Measurements from ENCODE around the gene PPAN. TPM values are rescaled to one million over a fixed set of nuclear protein-coding genes. Genes with fewer than 3 reads are reported as not detected.
A peak's percentile ranks its signal among the peaks of the same experiment; 100 is the strongest.

The PPAN gene
- total RNA-seq, 2 experiments from 2014 or later, result 165 to 171 TPM

DNA sequence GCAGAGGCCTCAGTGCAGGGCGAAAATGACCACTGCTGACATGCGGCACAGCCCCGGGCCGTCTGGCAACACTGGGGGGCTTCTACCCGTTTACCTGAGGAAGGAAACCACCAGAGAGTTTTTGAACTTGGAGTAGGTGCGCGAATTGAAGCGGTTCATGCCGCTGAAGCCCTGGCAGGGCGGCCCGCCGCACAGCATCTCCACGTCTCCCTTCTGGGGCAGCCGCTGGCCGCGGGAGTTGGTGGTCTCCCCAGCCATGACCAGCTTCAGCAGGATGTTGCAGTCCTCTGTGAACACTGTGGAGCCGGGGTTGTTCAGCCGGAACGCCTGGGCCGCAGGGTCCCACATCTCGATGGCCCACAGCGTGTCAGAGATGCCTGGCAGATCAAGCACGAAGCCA, 33.8 kb downstream of the PPAN start:
- ATAC-seq (no peak), DNase-seq (no peak)
- H3K27ac Mint-ChIP-seq, result no peak overlapping the region
- H3K4me3 Mint-ChIP-seq, result no peak overlapping the region
- no peaks in the 10 kb centered on the region for H3K27me3 Mint-ChIP-seq
- intact Hi-C loops (cut with micrococcal nuclease), result no loop called here
- peaks cover 69% of the 10 kb centered on the region for H3K36me3 Mint-ChIP-seq (ENCODE audit: low read depth)
- TF ChIP-seq, protein P1, sequence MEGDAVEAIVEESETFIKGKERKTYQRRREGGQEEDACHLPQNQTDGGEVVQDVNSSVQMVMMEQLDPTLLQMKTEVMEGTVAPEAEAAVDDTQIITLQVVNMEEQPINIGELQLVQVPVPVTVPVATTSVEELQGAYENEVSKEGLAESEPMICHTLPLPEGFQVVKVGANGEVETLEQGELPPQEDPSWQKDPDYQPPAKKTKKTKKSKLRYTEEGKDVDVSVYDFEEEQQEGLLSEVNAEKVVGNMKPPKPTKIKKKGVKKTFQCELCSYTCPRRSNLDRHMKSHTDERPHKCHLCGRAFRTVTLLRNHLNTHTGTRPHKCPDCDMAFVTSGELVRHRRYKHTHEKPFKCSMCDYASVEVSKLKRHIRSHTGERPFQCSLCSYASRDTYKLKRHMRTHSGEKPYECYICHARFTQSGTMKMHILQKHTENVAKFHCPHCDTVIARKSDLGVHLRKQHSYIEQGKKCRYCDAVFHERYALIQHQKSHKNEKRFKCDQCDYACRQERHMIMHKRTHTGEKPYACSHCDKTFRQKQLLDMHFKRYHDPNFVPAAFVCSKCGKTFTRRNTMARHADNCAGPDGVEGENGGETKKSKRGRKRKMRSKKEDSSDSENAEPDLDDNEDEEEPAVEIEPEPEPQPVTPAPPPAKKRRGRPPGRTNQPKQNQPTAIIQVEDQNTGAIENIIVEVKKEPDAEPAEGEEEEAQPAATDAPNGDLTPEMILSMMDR (IDR thresholded peaks at IDR 0.05), result no peak
- H3K9me3 Mint-ChIP-seq, result no peaks in the 10 kb centered on the region
- CTCF ChIA-PET, result interaction anchor here (2.3 kb wide), 1 partner anchor 209 kb away, joined by 6 read pairs; no protein-coding TSS in a partner anchor
- POLR2A ChIA-PET, result interaction anchor here (1.0 to 1.8 kb wide), 4 partner anchors 8 to 44 kb away, joined by 3 to 4 read pairs (median 4); no protein-coding TSS in a partner anchor
- H3K4me1 Mint-ChIP-seq (ENCODE audit: low read depth), result peaks cover 23% of the 10 kb centered on the region

DNA sequence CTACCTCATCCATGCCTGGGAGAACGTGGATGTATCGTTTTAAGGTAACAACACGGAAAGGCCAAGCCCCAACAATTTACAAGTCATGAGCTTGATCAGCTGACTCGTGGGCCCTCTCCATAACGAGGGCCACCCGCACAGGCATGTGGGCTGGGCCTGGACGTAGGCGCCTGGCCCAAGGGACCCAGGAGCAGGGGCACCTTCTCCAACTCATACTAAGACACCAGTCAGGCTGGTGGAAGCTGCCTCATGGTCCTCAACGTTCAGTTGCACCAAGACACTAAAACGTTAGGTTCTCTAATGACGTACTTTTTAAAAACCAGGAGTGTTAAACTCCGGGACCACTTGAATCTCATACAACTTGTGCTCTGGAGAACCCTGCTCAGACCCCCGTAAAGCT, 35.3 kb downstream of the PPAN start:
- DNase-seq (no peak), ATAC-seq (no peak)
- peaks cover 33% of the 10 kb centered on the region for H3K4me1 Mint-ChIP-seq (ENCODE audit: low read depth)
- no peaks in the 10 kb centered on the region for H3K9me3 Mint-ChIP-seq
- intact Hi-C loops (cut with micrococcal nuclease), result no loop called here
- ChIA-PET CTCF (no interaction called here), POLR2A (interaction anchor here (2.7 to 3.0 kb wide), 2 partner anchors 10 to 27 kb away, joined by 12 to 15 read pairs; no protein-coding TSS in a partner anchor)
- H3K27me3 Mint-ChIP-seq, result no peaks in the 10 kb centered on the region
- peaks cover 75% of the 10 kb centered on the region for H3K36me3 Mint-ChIP-seq (ENCODE audit: low read depth)
- H3K4me3 Mint-ChIP-seq, result no peak overlapping the region
- TF ChIP-seq, protein P1 (IDR thresholded peaks at IDR 0.05), result no peak
- peak overlapping the region; percentile 52 for H3K27ac Mint-ChIP-seq

DNA sequence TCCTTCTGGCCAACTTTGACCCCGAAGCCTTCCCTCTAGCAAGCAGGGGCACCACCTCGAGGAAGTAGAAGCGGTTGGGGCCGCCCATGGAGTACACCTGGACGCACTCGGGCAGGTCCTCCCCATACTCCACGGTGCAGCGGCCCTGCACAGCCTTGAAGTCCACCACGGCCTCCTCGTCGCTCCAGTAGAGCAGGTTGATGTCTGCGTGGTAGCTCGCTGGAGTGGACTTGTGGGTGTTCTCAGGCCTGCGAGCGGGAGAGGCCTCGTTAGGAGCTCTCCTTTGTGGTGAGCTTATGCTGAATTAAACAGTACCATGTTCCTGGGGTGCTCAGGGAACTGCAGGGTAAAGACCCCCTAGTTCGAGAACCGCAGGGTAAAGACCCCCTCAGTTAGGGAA, 35.8 kb downstream of the PPAN start:
- TF ChIP-seq, protein P1 (IDR thresholded peaks at IDR 0.05), result no peak
- peak overlapping the region; percentile 52 for H3K27ac Mint-ChIP-seq
- CTCF ChIA-PET, result no interaction called here
- H3K27me3 Mint-ChIP-seq, result no peaks in the 10 kb centered on the region
- POLR2A ChIA-PET, result interaction anchor here (1.0 to 3.0 kb wide), 6 partner anchors 11 to 58 kb away, joined by 3 to 15 read pairs (median 4); no protein-coding TSS in a partner anchor
- H3K4me1 Mint-ChIP-seq (ENCODE audit: low read depth), result peaks cover 34% of the 10 kb centered on the region
- peaks cover 74% of the 10 kb centered on the region for H3K36me3 Mint-ChIP-seq (ENCODE audit: low read depth)
- no peaks in the 10 kb centered on the region for H3K9me3 Mint-ChIP-seq
- intact Hi-C loops (cut with micrococcal nuclease), result no loop called here
- ATAC-seq, result no peak
- no peak for DNase-seq
- no peak overlapping the region for H3K4me3 Mint-ChIP-seq

DNA sequence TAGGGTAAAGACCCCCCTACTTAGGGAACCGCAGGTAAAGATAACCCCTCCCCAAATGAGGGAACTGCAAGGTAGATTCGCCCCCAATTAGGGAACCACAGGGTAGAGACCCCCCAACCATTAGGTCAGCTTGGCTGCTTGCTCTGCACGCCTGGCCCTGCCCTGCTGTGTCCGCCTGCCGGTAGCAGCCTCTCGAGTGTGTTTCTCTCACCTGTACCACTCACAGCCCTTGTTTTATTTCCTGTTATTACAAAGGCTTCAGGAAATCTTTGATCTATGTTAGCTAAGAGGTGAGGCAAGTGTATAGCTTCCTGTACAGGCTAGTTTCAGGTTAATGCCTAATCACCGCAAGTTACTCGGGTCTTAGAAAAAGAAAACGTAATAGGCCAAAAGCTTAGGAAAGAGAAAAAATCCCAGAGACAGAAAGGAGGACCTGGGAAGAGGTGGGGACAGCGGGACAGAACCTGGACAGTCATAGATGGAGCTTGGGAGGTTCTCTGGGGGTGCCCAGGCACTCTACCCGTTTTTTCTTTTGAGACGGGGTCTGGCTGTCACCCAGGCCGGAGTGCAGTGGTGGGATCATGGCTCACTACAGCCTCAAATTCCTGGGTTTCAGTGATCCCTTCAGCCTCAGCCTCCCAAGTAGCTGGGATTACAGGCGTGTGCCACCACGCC, 36.7 kb downstream of the PPAN start:
- peak; percentile 87 for ATAC-seq
- Mint-ChIP-seq H3K27me3 (no peaks in the 10 kb centered on the region), H3K36me3 (ENCODE audit: low read depth) (peaks cover 72% of the 10 kb centered on the region), H3K4me3 (peak overlapping the region; percentile 31), H3K27ac (peak overlapping the region; percentile 86), H3K9me3 (no peaks in the 10 kb centered on the region), H3K4me1 (ENCODE audit: low read depth) (peaks cover 34% of the 10 kb centered on the region)
- TF ChIP-seq, protein P1 (IDR thresholded peaks at IDR 0.05), result no peak
- intact Hi-C loops (cut with micrococcal nuclease), result no loop called here
- POLR2A ChIA-PET, result interaction anchor here (0.8 to 3.0 kb wide), 12 partner anchors 11 to 107 kb away, joined by 3 to 15 read pairs (median 3); no protein-coding TSS in a partner anchor
- peak; percentile 53 for DNase-seq
- CTCF ChIA-PET, result interaction anchor here (0.9 to 1.6 kb wide), 6 partner anchors 11 to 108 kb away, joined by 3 to 6 read pairs (median 4); no protein-coding TSS in a partner anchor

DNA sequence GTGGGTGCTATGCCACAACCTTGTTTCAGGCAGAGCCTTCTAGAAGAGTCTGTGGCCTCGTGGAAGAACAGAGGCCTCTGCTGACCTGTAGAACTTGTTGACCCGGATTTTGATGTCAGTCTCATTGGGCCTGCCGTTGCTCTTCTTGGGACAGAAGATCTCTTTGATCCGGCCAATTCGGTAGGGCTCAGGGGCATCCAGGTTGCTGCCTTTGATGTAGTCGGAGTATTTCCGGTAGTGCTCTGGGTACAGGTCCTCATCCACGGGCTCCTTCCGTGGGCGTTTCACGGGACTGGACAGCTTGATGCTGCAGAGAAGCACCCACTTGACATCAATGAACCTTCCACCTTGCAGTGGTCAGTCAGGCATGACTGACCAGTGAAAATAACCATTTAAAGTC, 37.5 kb downstream of the PPAN start:
- Mint-ChIP-seq H3K36me3 (ENCODE audit: low read depth) (peaks cover 72% of the 10 kb centered on the region), H3K4me1 (ENCODE audit: low read depth) (peaks cover 34% of the 10 kb centered on the region)

More for the DNA sequence above, 37.5 kb downstream of the PPAN start:
- intact Hi-C loops (cut with micrococcal nuclease), result no loop called here
- H3K4me3 Mint-ChIP-seq, result no peak overlapping the region
- DNase-seq (no peak), ATAC-seq (no peak)
- peak overlapping the region; percentile 86 for H3K27ac Mint-ChIP-seq
- ChIA-PET CTCF (interaction anchor here (0.9 to 1.7 kb wide), 7 partner anchors 12 to 107 kb away, joined by 3 to 6 read pairs (median 4); no protein-coding TSS in a partner anchor), POLR2A (interaction anchor here (0.8 to 3.0 kb wide), 9 partner anchors 12 to 106 kb away, joined by 3 to 15 read pairs (median 4); no protein-coding TSS in a partner anchor)
- H3K27me3 Mint-ChIP-seq, result no peaks in the 10 kb centered on the region
- TF ChIP-seq, protein P1 (IDR thresholded peaks at IDR 0.05), result no peak
- H3K9me3 Mint-ChIP-seq, result no peaks in the 10 kb centered on the region
